ENCODE measurements around the gene PAPSS1. TPM values are rescaled to one million over a fixed set of nuclear protein-coding genes. Genes with fewer than 3 reads are reported as not detected.

PAPSS1 gene
- total and polyA plus RNA-seq, 2 of the 8 experiments (the other 6 are each of a cell fraction or from before 2014, with no cell fraction given) = 79.2 to 98.5 TPM

- TF ChIP-seq CTCF (IDR thresholded peaks at IDR 0.05; ENCODE audit: control extremely low read depth in 1 of 3, insufficient read depth in 1 of 3, low read depth in 1 of 3, low read length in 3 of 3) (no peak), FOSL1 (IDR thresholded peaks at IDR 0.05; ENCODE audit: insufficient read depth, low read depth, low read length) (no peak)
Observed at GRCh38 chr4:107577743-107578142, 142.3 kb downstream of the PAPSS1 start (continued).

All from H1 (cell line).